Esophagus squamous epithelium (tissue), 5 donors: Measurements from ENCODE around the gene HAO1. TPM values are rescaled to one million over a fixed set of nuclear protein-coding genes. Genes with fewer than 3 reads are reported as not detected.

ENCODE experiments used
- DNase-seq: peaks from one replicate; lab custom pipeline; 2025; lab: John Stamatoyannopoulos, UW
- H3K27ac ChIP-seq, 4 donors: fragments of 200-600 bp; sonication (generic); one replicate each; pipeline ENCODE4 v1.5.1; 2016 to 2019; ENCODE audit warnings: mild to moderate bottlenecking in 1 of 4
- H3K27me3 ChIP-seq, 4 donors: fragments of 200-600 bp; sonication (generic); 1 replicate in 3 of 4; 2 replicates in 1 of 4; pipeline versions ENCODE4 v1.5.1 to v1.6.0; 2017 to 2021; ENCODE audit warnings: antibody characterized with exemption in 1 of 4
- H3K36me3 ChIP-seq, 3 donors: fragments of 200-600 bp; sonication (generic); one replicate each; pipeline ENCODE4 v1.5.1; 2016 to 2019
- H3K4me1 ChIP-seq, 3 donors: fragments of 200-600 bp; sonication (generic); one replicate each; pipeline ENCODE4 v1.5.1; 2017 to 2019
- H3K4me3 ChIP-seq, 4 donors: fragments of 200-600 bp; sonication (generic); 1 replicate in 3 of 4; 2 replicates in 1 of 4; pipeline ENCODE4 v1.5.1; 2016 to 2019; ENCODE audit warnings: mild to moderate bottlenecking in 2 of 4, moderate library complexity in 1 of 4
- H3K9me3 ChIP-seq, 3 donors: fragments of 200-600 bp; sonication (generic); one replicate each; pipeline ENCODE4 v1.5.1; 2016 to 2019
- CTCF ChIP-seq, 6 experiments: fragments of 450-650 bp in 4 of 6; fragments of 200-600 bp in 2 of 6; sonication (generic) in 2 of 6; IDR thresholded peaks; one replicate each; pipeline ENCODE4 v1.5.1; 2016 to 2019; ENCODE audit warnings: antibody characterized with exemption in 6 of 6, mild to moderate bottlenecking in 4 of 6, moderate library complexity in 4 of 6
- POLR2A ChIP-seq, 4 donors: fragments of 450-650 bp; IDR thresholded peaks; one replicate each; pipeline ENCODE4 v1.6.1; 2017; ENCODE audit warnings: antibody characterized with exemption in 4 of 4, mild to moderate bottlenecking in 4 of 4, moderate library complexity in 3 of 4
- WGBS, 2 donors: methylation state at CpG; one replicate each; pipeline ENCODE4 v1.1.5; 2018; 5-methylcytosine and 5-hydroxymethylcytosine counted together
- intact Hi-C: fragments of 100-400 bp; cut with DNase I; formaldehyde crosslinking; loops from one replicate; pipeline ENCODE4 v1.15.0; 2022
- total RNA-seq, 4 donors: library from RNA; depleted of rRNA; stranded (reverse); fragments of >200 nt; gene quantifications; one replicate each; pipeline ENCODE4 v1.1.0, GENCODE V29; 2016
- donor health status: DM: yes; HTN: yes; CAD: no.

The HAO1 gene
- total RNA-seq, 4 donors from 2014 or later, result 0.70 TPM; not detected in 3

GRCh38 chr20:7903429-7903828, 36.8 kb downstream of the HAO1 start:
- no peaks in the 10 kb centered on the region for H3K36me3 ChIP-seq
- no peak overlapping the region for H3K4me3 ChIP-seq
- no peaks in the 10 kb centered on the region for H3K27me3 ChIP-seq
- TF ChIP-seq POLR2A (IDR thresholded peaks at IDR 0.05) (no peak), CTCF (IDR thresholded peaks at IDR 0.05) (no peak)
- 40 to 92% methylated on average over 1 of the region's 1 CpG for WGBS, 2 donors
- H3K4me1 ChIP-seq, result no peaks in the 10 kb centered on the region
- no peak for DNase-seq
- no peaks in the 10 kb centered on the region for H3K9me3 ChIP-seq
- H3K27ac ChIP-seq, result no peak overlapping the region
- intact Hi-C loops, result no loop called here

GRCh38 chr20:7902879-7903278, 37.4 kb downstream of the HAO1 start:
- DNase-seq, result no peak
- H3K4me3 ChIP-seq, result no peak overlapping the region
- H3K27me3 ChIP-seq, result no peaks in the 10 kb centered on the region
- no peaks in the 10 kb centered on the region for H3K36me3 ChIP-seq
- H3K9me3 ChIP-seq, result no peaks in the 10 kb centered on the region
- intact Hi-C loops, result no loop called here
- TF ChIP-seq POLR2A (IDR thresholded peaks at IDR 0.05) (no peak), CTCF (IDR thresholded peaks at IDR 0.05) (no peak)
- 57 to 60% methylated on average over 2 of the region's 2 CpGs for WGBS, 2 donors
- H3K4me1 ChIP-seq, result no peaks in the 10 kb centered on the region
- no peak overlapping the region for H3K27ac ChIP-seq

- H3K4me3 ChIP-seq, result no peak overlapping the region
- TF ChIP-seq POLR2A (IDR thresholded peaks at IDR 0.05), result no peak
- no peak for TF ChIP-seq CTCF (IDR thresholded peaks at IDR 0.05)
- 64 to 72% methylated on average over 2 of the region's 2 CpGs for WGBS, 2 donors
- intact Hi-C loops, result no loop called here
- no peaks in the 10 kb centered on the region for H3K36me3 ChIP-seq
- DNase-seq, result no peak
- H3K27ac ChIP-seq, result no peak overlapping the region
- H3K9me3 ChIP-seq, result no peaks in the 10 kb centered on the region
- H3K4me1 ChIP-seq, result no peaks in the 10 kb centered on the region
- H3K27me3 ChIP-seq, result no peaks in the 10 kb centered on the region
Measured at GRCh38 chr20:7897781-7898364, 42.4 kb downstream of the HAO1 start.

- DNase-seq, result no peak
- TF ChIP-seq CTCF (IDR thresholded peaks at IDR 0.05) (no peak), POLR2A (IDR thresholded peaks at IDR 0.05) (no peak)
- WGBS, 2 donors, result 74 to 76% methylated on average over 7 of the region's 7 CpGs
Measured at GRCh38 chr20:7893014-7893730, 47.1 kb downstream of the HAO1 start.

GRCh38 chr20:7891705-7892104, 48.6 kb downstream of the HAO1 start:
- Histone ChIP-seq H3K4me1 (no peaks in the 10 kb centered on the region), H3K36me3 (no peaks in the 10 kb centered on the region), H3K27ac (no peak overlapping the region), H3K9me3 (no peaks in the 10 kb centered on the region), H3K27me3 (no peaks in the 10 kb centered on the region), H3K4me3 (no peak overlapping the region)
- no peak for DNase-seq
- TF ChIP-seq CTCF (IDR thresholded peaks at IDR 0.05), result no peak
- 84 to 86% methylated on average over 5 of the region's 5 CpGs for WGBS, 2 donors
- intact Hi-C loops, result no loop called here

More at GRCh38 chr20:7893014-7893730, 47.1 kb downstream of the HAO1 start:
- intact Hi-C loops, result no loop called here
- Histone ChIP-seq H3K27me3 (no peaks in the 10 kb centered on the region), H3K9me3 (no peaks in the 10 kb centered on the region), H3K4me1 (no peaks in the 10 kb centered on the region), H3K4me3 (no peak overlapping the region), H3K36me3 (no peaks in the 10 kb centered on the region), H3K27ac (no peak overlapping the region)
